Panc1 (cell line): ENCODE results near the gene PLCG2. TPM values are rescaled to one million over a fixed set of nuclear protein-coding genes. Genes with fewer than 3 reads are reported as not detected.

ENCODE experiments used
- ATAC-seq: fragments of 200-7000 bp; cut with Tn5 transposase; 2 replicates; pipeline ENCODE4 v1.9.1; 2020; ENCODE audit warnings: mild to moderate bottlenecking, moderate library complexity
- BruUV-seq: library from RNA; stranded (reverse); fragments of 400-500 nt; replicated peaks from 2 replicates; lab custom pipeline; 2021; lab: Mats Ljungman, UMichigan
- CTCF ChIA-PET: fragments of 300-600 bp; sonication (Branson Sonifier 250); formaldehyde crosslinking; loops from one replicate; lab custom pipeline; 2022; ENCODE audit warnings: antibody characterized with exemption; lab: Charles Lee
- POLR2A ChIA-PET: fragments of 300-600 bp; sonication (Branson Sonifier 250); formaldehyde crosslinking; loops from one replicate; lab custom pipeline; 2022; ENCODE audit warnings: antibody characterized with exemption; lab: Charles Lee
- DNase-seq: peaks from one replicate; pipeline ENCODE4 v3.0.0-alpha.2; 2010; ENCODE audit warnings: low read depth, low spot score
- H3K27ac ChIP-seq: 2 replicates; pipeline ENCODE4 v1.5.1; 2011; ENCODE audit warnings: mild to moderate bottlenecking, low read length, inconsistent platforms
- H3K27me3 ChIP-seq: fragments of 200-500 bp; sonication (Bioruptor generic); 2 replicates; pipeline ENCODE4 v1.6.0; 2014; ENCODE audit warnings: low read length, inconsistent platforms; ENCODE audit not compliant: control insufficient read depth, insufficient read depth
- H3K36me3 ChIP-seq: fragments of 200-500 bp; sonication (Bioruptor generic); 2 replicates; pipeline ENCODE4 v1.5.1; 2014; ENCODE audit warnings: inconsistent platforms, mild to moderate bottlenecking, low read length, moderate library complexity; ENCODE audit not compliant: control insufficient read depth, insufficient read depth
- H3K4me1 ChIP-seq: 2 replicates; pipeline ENCODE4 v1.5.1; 2011; ENCODE audit warnings: inconsistent platforms, mild to moderate bottlenecking, low read length, moderate library complexity; ENCODE audit not compliant: control insufficient read depth, insufficient read depth
- H3K4me3 ChIP-seq, 2 experiments: 2 replicates each; pipeline ENCODE4 v1.5.1; 2011 to 2012; ENCODE audit warnings: low read depth in 2 of 2, low read length in 2 of 2, mild to moderate bottlenecking in 2 of 2, inconsistent platforms in 1 of 2, moderate library complexity in 1 of 2
- H3K9me3 ChIP-seq: fragments of 200-500 bp; sonication (Bioruptor generic); 2 replicates; pipeline ENCODE4 v1.5.1; 2014; ENCODE audit warnings: low read depth, mild to moderate bottlenecking, inconsistent platforms, low read length, moderate library complexity; ENCODE audit not compliant: control insufficient read depth, insufficient read depth
- POLR2AphosphoS5 ChIP-seq: IDR thresholded peaks from 2 replicates; pipeline ENCODE4 v1.6.1; 2012; ENCODE audit warnings: mild to moderate bottlenecking, low read depth, low read length, moderate library complexity
- REST ChIP-seq, 2 experiments: IDR thresholded peaks; 2 replicates each; pipeline ENCODE4 v1.6.1; 2011 to 2012; ENCODE audit warnings: low read depth in 2 of 2, control low read depth in 1 of 2, low read length in 1 of 2, mild to moderate bottlenecking in 1 of 2, moderate library complexity in 1 of 2; ENCODE audit not compliant: insufficient read depth in 1 of 2
- SIN3A ChIP-seq: IDR thresholded peaks from 2 replicates; pipeline ENCODE4 v1.6.1; 2012; ENCODE audit warnings: low read depth, mild to moderate bottlenecking, low read length, moderate library complexity, borderline replicate concordance; ENCODE audit not compliant: insufficient read depth
- TCF7L2 ChIP-seq: IDR thresholded peaks from 2 replicates; pipeline ENCODE4 v1.6.1; 2011; ENCODE audit warnings: mild to moderate bottlenecking, low read depth, low read length, inconsistent platforms
- in situ Hi-C: cut with HindIII; loops from 2 replicates; pipeline ENCODE4 v1.10.0; 2016; ENCODE audit warnings: low sequenced_read_pairs, low pct_unique_long_range_greater_than_20kb
- intact Hi-C: fragments of 100-400 bp; cut with micrococcal nuclease; formaldehyde crosslinking; loops from one replicate; pipeline ENCODE4 v1.10.0; 2022; ENCODE audit not compliant: unreplicated experiment
- total RNA-seq: library from RNA; stranded (reverse); gene quantifications from one replicate; pipeline ENCODE4 v1.2.1, GENCODE V29; 2021; ENCODE audit not compliant: unreplicated experiment
- TF ChIP-seq, protein P1 (sequence below): fragments of 450-650 bp; IDR thresholded peaks from 2 replicates; pipeline ENCODE4 v1.5.1; 2017; ENCODE audit warnings: mild to moderate bottlenecking

The PLCG2 gene
- total RNA-seq, 1 experiment from 2014 or later, result 10.8 TPM

GRCh38 chr16:81754858-81755257, 24.2 kb upstream of the PLCG2 start:
- intact Hi-C loops, result no loop called here
- Histone ChIP-seq H3K36me3 (no peaks in the 10 kb centered on the region), H3K27ac (no peak overlapping the region), H3K9me3 (no peaks in the 10 kb centered on the region), H3K27me3 (no peaks in the 10 kb centered on the region), H3K4me3 (no peak overlapping the region), H3K4me1 (no peaks in the 10 kb centered on the region)
- POLR2A ChIA-PET, result no interaction called here
- no peak for TF ChIP-seq REST (IDR thresholded peaks at IDR 0.05; ENCODE audit: insufficient read depth in 1 of 2, low read depth in 2 of 2, low read length in 1 of 2)
- no peak for TF ChIP-seq SIN3A
- TF ChIP-seq POLR2AphosphoS5, result no peak
- TF ChIP-seq, protein P1, sequence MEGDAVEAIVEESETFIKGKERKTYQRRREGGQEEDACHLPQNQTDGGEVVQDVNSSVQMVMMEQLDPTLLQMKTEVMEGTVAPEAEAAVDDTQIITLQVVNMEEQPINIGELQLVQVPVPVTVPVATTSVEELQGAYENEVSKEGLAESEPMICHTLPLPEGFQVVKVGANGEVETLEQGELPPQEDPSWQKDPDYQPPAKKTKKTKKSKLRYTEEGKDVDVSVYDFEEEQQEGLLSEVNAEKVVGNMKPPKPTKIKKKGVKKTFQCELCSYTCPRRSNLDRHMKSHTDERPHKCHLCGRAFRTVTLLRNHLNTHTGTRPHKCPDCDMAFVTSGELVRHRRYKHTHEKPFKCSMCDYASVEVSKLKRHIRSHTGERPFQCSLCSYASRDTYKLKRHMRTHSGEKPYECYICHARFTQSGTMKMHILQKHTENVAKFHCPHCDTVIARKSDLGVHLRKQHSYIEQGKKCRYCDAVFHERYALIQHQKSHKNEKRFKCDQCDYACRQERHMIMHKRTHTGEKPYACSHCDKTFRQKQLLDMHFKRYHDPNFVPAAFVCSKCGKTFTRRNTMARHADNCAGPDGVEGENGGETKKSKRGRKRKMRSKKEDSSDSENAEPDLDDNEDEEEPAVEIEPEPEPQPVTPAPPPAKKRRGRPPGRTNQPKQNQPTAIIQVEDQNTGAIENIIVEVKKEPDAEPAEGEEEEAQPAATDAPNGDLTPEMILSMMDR, result no peak
- no peak for TF ChIP-seq TCF7L2
- ATAC-seq (no peak), DNase-seq (no peak)
- no TSS peak for BruUV-seq
- CTCF ChIA-PET, result no interaction called here
- in situ Hi-C loops, result no loop called here

DNA sequence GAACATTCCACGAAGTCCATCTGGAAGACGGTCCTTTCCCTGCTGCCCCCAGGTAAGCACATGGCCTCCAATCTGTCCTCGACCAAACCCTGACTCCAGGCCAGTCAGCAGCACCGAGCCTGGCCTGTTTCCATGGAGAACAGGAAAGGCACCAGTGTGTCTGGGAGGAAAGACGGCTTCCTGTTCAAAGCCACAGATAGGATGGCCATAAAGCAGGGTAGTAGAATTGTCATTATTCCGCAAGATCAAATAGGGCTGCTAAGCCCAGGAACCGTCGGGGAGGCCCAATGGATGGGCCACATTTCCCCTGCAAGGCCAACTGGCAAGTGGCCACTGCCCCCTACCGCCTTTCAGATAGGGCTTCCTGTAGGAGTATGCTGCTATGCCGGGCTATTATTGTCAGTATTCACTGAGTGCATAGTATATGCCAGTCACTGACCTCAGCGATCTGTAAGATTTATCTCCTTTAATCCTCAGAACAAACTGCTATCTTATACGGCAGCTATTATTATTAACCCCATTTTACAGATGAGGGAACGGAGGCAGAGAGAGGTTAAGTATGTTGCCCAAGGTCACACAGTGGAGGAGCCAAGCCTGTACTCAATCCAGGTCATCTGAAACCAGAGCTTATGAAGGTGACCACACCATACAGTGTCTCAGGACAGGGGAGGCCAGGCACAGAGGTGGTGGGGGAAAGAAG, 23.0 kb upstream of the PLCG2 start:
- H3K27me3 ChIP-seq, result no peaks in the 10 kb centered on the region
- ATAC-seq (no peak), DNase-seq (no peak)
- CTCF ChIA-PET, result no interaction called here
- intact Hi-C loops, result no loop called here
- TF ChIP-seq REST (IDR thresholded peaks at IDR 0.05; ENCODE audit: insufficient read depth in 1 of 2, low read depth in 2 of 2, low read length in 1 of 2) (no peak), TCF7L2 (no peak), POLR2AphosphoS5 (no peak), SIN3A (no peak)
- TF ChIP-seq, protein P1, result no peak
- H3K36me3 ChIP-seq, result no peaks in the 10 kb centered on the region
- no peak overlapping the region for H3K27ac ChIP-seq
- H3K4me3 ChIP-seq, result no peak overlapping the region
- POLR2A ChIA-PET, result interaction anchor here (0.6 kb wide), 1 partner anchor 566 kb away, joined by 5 read pairs; no protein-coding TSS in a partner anchor
- no peaks in the 10 kb centered on the region for H3K9me3 ChIP-seq
- H3K4me1 ChIP-seq, result no peaks in the 10 kb centered on the region
- BruUV-seq, result no TSS peak
- in situ Hi-C loops, result no loop called here
